Measurements from ENCODE around the gene FOXC2. TPM values are rescaled to one million over a fixed set of nuclear protein-coding genes. Genes with fewer than 3 reads are reported as not detected.
A peak's percentile ranks its signal among the peaks of the same experiment; 100 is the strongest.

Gene FOXC2
- total RNA-seq, 1 donor = 2.2 TPM

DNA sequence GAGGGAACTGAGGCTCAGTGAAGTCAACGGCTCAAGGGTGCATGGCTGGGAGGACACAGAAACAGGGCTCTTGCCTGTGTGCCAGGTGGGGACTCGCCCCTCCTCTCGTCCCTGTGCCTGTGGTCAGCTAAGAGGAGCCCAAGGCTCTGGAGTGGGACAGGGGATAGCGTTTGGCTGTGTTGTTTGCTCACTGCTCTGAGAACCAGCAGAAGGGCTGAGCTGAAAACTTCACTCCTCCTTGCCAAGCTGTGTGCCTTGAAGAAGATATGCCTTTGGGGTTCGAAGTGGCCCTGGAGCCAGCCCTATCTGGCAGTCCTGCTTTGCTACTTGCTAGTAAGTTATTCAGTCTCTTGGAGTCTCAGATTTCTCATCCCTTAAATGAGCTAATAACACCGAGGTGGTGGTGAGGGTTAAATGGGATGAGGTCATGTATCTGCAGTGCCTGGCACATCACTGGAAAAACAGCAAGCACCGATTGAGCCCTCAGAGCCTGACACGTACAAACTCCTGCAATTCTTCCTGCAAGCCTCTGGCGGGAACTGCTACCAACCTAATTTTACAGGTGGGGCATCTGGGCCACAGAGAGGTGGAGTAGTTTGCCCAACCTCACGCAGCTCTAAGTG is 29.5 kb downstream of the FOXC2 start:
- no peak for DNase-seq (ENCODE audit: insufficient read length, low spot score, missing footprints)
- H3K27ac ChIP-seq (ENCODE audit: low read depth, low read length) = peak overlapping the region; percentile 28
- H2AFZ ChIP-seq (ENCODE audit: low read length) = no peak overlapping the region
- H3K4me2 ChIP-seq (ENCODE audit: insufficient read depth, low read length) = no peak overlapping the region
- peaks cover 16% of the 10 kb centered on the region for H3K79me2 ChIP-seq (ENCODE audit: insufficient read depth, low read length)
- no peaks in the 10 kb centered on the region for H3K27me3 ChIP-seq (ENCODE audit: insufficient read depth, low read length)
- no peaks in the 10 kb centered on the region for H3K36me3 ChIP-seq (ENCODE audit: insufficient read depth, low read length)
- TF ChIP-seq, protein P1, sequence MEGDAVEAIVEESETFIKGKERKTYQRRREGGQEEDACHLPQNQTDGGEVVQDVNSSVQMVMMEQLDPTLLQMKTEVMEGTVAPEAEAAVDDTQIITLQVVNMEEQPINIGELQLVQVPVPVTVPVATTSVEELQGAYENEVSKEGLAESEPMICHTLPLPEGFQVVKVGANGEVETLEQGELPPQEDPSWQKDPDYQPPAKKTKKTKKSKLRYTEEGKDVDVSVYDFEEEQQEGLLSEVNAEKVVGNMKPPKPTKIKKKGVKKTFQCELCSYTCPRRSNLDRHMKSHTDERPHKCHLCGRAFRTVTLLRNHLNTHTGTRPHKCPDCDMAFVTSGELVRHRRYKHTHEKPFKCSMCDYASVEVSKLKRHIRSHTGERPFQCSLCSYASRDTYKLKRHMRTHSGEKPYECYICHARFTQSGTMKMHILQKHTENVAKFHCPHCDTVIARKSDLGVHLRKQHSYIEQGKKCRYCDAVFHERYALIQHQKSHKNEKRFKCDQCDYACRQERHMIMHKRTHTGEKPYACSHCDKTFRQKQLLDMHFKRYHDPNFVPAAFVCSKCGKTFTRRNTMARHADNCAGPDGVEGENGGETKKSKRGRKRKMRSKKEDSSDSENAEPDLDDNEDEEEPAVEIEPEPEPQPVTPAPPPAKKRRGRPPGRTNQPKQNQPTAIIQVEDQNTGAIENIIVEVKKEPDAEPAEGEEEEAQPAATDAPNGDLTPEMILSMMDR (IDR thresholded peaks at IDR 0.05; ENCODE audit: extremely low read depth, low read depth, low read length) = no peak
- no peaks in the 10 kb centered on the region for H4K20me1 ChIP-seq (ENCODE audit: insufficient read depth, low read length)
- H3K9me3 ChIP-seq (ENCODE audit: low read depth, low read length) = no peaks in the 10 kb centered on the region
- no peak overlapping the region for H3K4me3 ChIP-seq (ENCODE audit: insufficient read depth, low read length)
- H3K4me1 ChIP-seq (ENCODE audit: insufficient read depth, low read length) = peaks cover 30% of the 10 kb centered on the region

- TF ChIP-seq, protein P1 (IDR thresholded peaks at IDR 0.05; ENCODE audit: extremely low read depth, low read depth, low read length) = no peak
- Histone ChIP-seq H3K27me3 (ENCODE audit: insufficient read depth, low read length) (no peaks in the 10 kb centered on the region), H3K4me3 (ENCODE audit: insufficient read depth, low read length) (no peak overlapping the region), H3K4me1 (ENCODE audit: insufficient read depth, low read length) (peaks cover 29% of the 10 kb centered on the region), H3K4me2 (ENCODE audit: insufficient read depth, low read length) (no peak overlapping the region), H4K20me1 (ENCODE audit: insufficient read depth, low read length) (no peaks in the 10 kb centered on the region), H3K27ac (ENCODE audit: low read depth, low read length) (no peak overlapping the region), H3K9me3 (ENCODE audit: low read depth, low read length) (no peaks in the 10 kb centered on the region), H3K36me3 (ENCODE audit: insufficient read depth, low read length) (peaks cover under 1% of the 10 kb centered on the region), H2AFZ (ENCODE audit: low read length) (no peak overlapping the region), H3K79me2 (ENCODE audit: insufficient read depth, low read length) (peaks cover 11% of the 10 kb centered on the region)
- no peak for DNase-seq (ENCODE audit: insufficient read length, low spot score, missing footprints)
These were observed 30.7 kb downstream of the FOXC2 start for GRCh38 chr16:86597126-86597879.

GRCh38 chr16:86597880-86598606 is 31.4 kb downstream of the FOXC2 start:
- Histone ChIP-seq H3K27me3 (ENCODE audit: insufficient read depth, low read length) (no peaks in the 10 kb centered on the region), H3K27ac (ENCODE audit: low read depth, low read length) (no peak overlapping the region), H3K4me2 (ENCODE audit: insufficient read depth, low read length) (no peak overlapping the region), H4K20me1 (ENCODE audit: insufficient read depth, low read length) (no peaks in the 10 kb centered on the region), H3K79me2 (ENCODE audit: insufficient read depth, low read length) (peaks cover 11% of the 10 kb centered on the region), H3K4me1 (ENCODE audit: insufficient read depth, low read length) (peaks cover 29% of the 10 kb centered on the region), H3K4me3 (ENCODE audit: insufficient read depth, low read length) (no peak overlapping the region), H3K36me3 (ENCODE audit: insufficient read depth, low read length) (peaks cover 2% of the 10 kb centered on the region), H3K9me3 (ENCODE audit: low read depth, low read length) (no peaks in the 10 kb centered on the region), H2AFZ (ENCODE audit: low read length) (no peak overlapping the region)
- peak; percentile 21 for DNase-seq (ENCODE audit: insufficient read length, low spot score, missing footprints)
- TF ChIP-seq, protein P1 (IDR thresholded peaks at IDR 0.05; ENCODE audit: extremely low read depth, low read depth, low read length) = no peak

All from osteoblast (primary cell).